Measurements from ENCODE around the gene PDE11A. TPM values are rescaled to one million over a fixed set of nuclear protein-coding genes. Genes with fewer than 3 reads are reported as not detected.

PDE11A gene
- total RNA-seq, 2 donors from 2014 or later, result 1.5 to 1.9 TPM

GRCh38 chr2:177894546-177894945 is 178.0 kb downstream of the PDE11A start:
- no peaks in the 10 kb centered on the region for H3K27me3 ChIP-seq (ENCODE audit: control insufficient read depth, insufficient read depth, low read length, poor library complexity, severe bottlenecking)
- no peak overlapping the region for H3K27ac ChIP-seq (ENCODE audit: low read depth, low read length)
- Mint-ChIP-seq H3K4me1 (peaks cover 48% of the 10 kb centered on the region), H3K4me3 (no peak overlapping the region), H3K27ac (peak overlapping the region; percentile 82), H3K27me3 (ENCODE audit: insufficient read depth) (no peaks in the 10 kb centered on the region), H3K9me3 (no peaks in the 10 kb centered on the region), H3K36me3 (ENCODE audit: low read depth) (no peaks in the 10 kb centered on the region)
- H3K9me3 ChIP-seq (ENCODE audit: control insufficient read depth, low read length), result no peaks in the 10 kb centered on the region
- WGBS, 2 experiments (ENCODE audit: insufficient coverage in 1 of 2, insufficient read length in 1 of 2), result 75 to 82% methylated on average over 4 of the region's 4 CpGs
- H3K4me3 ChIP-seq (ENCODE audit: low read length), result peak overlapping the region; percentile 70
- no peak for DNase-seq
- H3K4me1 ChIP-seq (ENCODE audit: control insufficient read depth, insufficient read depth, low read length), result peaks cover 23% of the 10 kb centered on the region
- H3K36me3 ChIP-seq (ENCODE audit: control insufficient read depth, insufficient read depth, low read length), result no peaks in the 10 kb centered on the region
- no peak for TF ChIP-seq CTCF (conservative IDR thresholded peaks at IDR 0.05)
- peak overlapping the region; percentile 26 for H3K9ac ChIP-seq (ENCODE audit: extremely low read depth, low read length, poor library complexity, severe bottlenecking)

GRCh38 chr2:177893880-177894279 is 178.7 kb downstream of the PDE11A start:
- no peaks in the 10 kb centered on the region for H3K36me3 Mint-ChIP-seq (ENCODE audit: low read depth)
- DNase-seq, result no peak
- Histone ChIP-seq H3K36me3 (ENCODE audit: control insufficient read depth, insufficient read depth, low read length) (no peaks in the 10 kb centered on the region), H3K9me3 (ENCODE audit: control insufficient read depth, low read length) (no peaks in the 10 kb centered on the region), H3K4me1 (ENCODE audit: control insufficient read depth, insufficient read depth, low read length) (peaks cover 23% of the 10 kb centered on the region), H3K27me3 (ENCODE audit: control insufficient read depth, insufficient read depth, low read length, poor library complexity, severe bottlenecking) (no peaks in the 10 kb centered on the region), H3K27ac (ENCODE audit: low read depth, low read length) (no peak overlapping the region), H3K9ac (ENCODE audit: extremely low read depth, low read length, poor library complexity, severe bottlenecking) (no peak overlapping the region), H3K4me3 (ENCODE audit: low read length) (peak overlapping the region; percentile 70)
- no peaks in the 10 kb centered on the region for H3K9me3 Mint-ChIP-seq
- no peak overlapping the region for H3K4me3 Mint-ChIP-seq
- no peaks in the 10 kb centered on the region for H3K27me3 Mint-ChIP-seq (ENCODE audit: insufficient read depth)
- H3K4me1 Mint-ChIP-seq, result peaks cover 49% of the 10 kb centered on the region
- TF ChIP-seq CTCF (conservative IDR thresholded peaks at IDR 0.05), result no peak
- H3K27ac Mint-ChIP-seq, result peak overlapping the region; percentile 82

GRCh38 chr2:177891533-177891932 is 181.0 kb downstream of the PDE11A start:
- Mint-ChIP-seq H3K27me3 (ENCODE audit: insufficient read depth) (no peaks in the 10 kb centered on the region), H3K27ac (no peak overlapping the region), H3K4me3 (no peak overlapping the region), H3K36me3 (ENCODE audit: low read depth) (no peaks in the 10 kb centered on the region), H3K4me1 (peaks cover 35% of the 10 kb centered on the region), H3K9me3 (no peaks in the 10 kb centered on the region)
- no peaks in the 10 kb centered on the region for H3K36me3 ChIP-seq (ENCODE audit: control insufficient read depth, insufficient read depth, low read length)
- no peak overlapping the region for H3K4me3 ChIP-seq (ENCODE audit: low read length)
- peaks cover 12% of the 10 kb centered on the region for H3K4me1 ChIP-seq (ENCODE audit: control insufficient read depth, insufficient read depth, low read length)
- no peak overlapping the region for H3K9ac ChIP-seq (ENCODE audit: extremely low read depth, low read length, poor library complexity, severe bottlenecking)
- TF ChIP-seq CTCF (conservative IDR thresholded peaks at IDR 0.05), result no peak
- DNase-seq, result no peak
- no peaks in the 10 kb centered on the region for H3K27me3 ChIP-seq (ENCODE audit: control insufficient read depth, insufficient read depth, low read length, poor library complexity, severe bottlenecking)
- no peak overlapping the region for H3K27ac ChIP-seq (ENCODE audit: low read depth, low read length)
- WGBS, 2 experiments (ENCODE audit: insufficient coverage in 1 of 2, insufficient read length in 1 of 2), result 89 to 100% methylated on average over 1 of the region's 1 CpG
- no peaks in the 10 kb centered on the region for H3K9me3 ChIP-seq (ENCODE audit: control insufficient read depth, low read length)
